ENCODE data around the gene NUCKS1. TPM values are rescaled to one million over a fixed set of nuclear protein-coding genes. Genes with fewer than 3 reads are reported as not detected.

Gene NUCKS1
- total RNA-seq, 1 donor from 2014 or later, result 203 TPM

GRCh38 chr1:205669341-205670149 lies 80.4 kb downstream of the NUCKS1 start:
- DNase-seq (ENCODE audit: low spot score), result no peak
- Mint-ChIP-seq H3K36me3 (ENCODE audit: low read depth) (no peaks in the 10 kb centered on the region), H3K4me1 (ENCODE audit: low read depth) (no peaks in the 10 kb centered on the region), H3K4me3 (ENCODE audit: unreplicated experiment) (no peak overlapping the region), H3K27ac (ENCODE audit: unreplicated experiment) (no peak overlapping the region), H3K27me3 (ENCODE audit: low read depth) (no peaks in the 10 kb centered on the region), H3K9me3 (ENCODE audit: low read depth) (no peaks in the 10 kb centered on the region)
- no peak for TF ChIP-seq CTCF (IDR thresholded peaks at IDR 0.05)

GRCh38 chr1:205668951-205669340 lies 81.0 kb downstream of the NUCKS1 start:
- Mint-ChIP-seq H3K9me3 (ENCODE audit: low read depth) (no peaks in the 10 kb centered on the region), H3K27ac (ENCODE audit: unreplicated experiment) (no peak overlapping the region), H3K36me3 (ENCODE audit: low read depth) (no peaks in the 10 kb centered on the region), H3K4me3 (ENCODE audit: unreplicated experiment) (no peak overlapping the region), H3K27me3 (ENCODE audit: low read depth) (no peaks in the 10 kb centered on the region), H3K4me1 (ENCODE audit: low read depth) (no peaks in the 10 kb centered on the region)
- no peak for DNase-seq (ENCODE audit: low spot score)
- no peak for TF ChIP-seq CTCF (IDR thresholded peaks at IDR 0.05)

GRCh38 chr1:205667909-205668643 lies 81.9 kb downstream of the NUCKS1 start:
- H3K27ac Mint-ChIP-seq (ENCODE audit: unreplicated experiment), result no peak overlapping the region
- no peaks in the 10 kb centered on the region for H3K9me3 Mint-ChIP-seq (ENCODE audit: low read depth)
- H3K36me3 Mint-ChIP-seq (ENCODE audit: low read depth), result no peaks in the 10 kb centered on the region
- no peak for DNase-seq (ENCODE audit: low spot score)
- no peaks in the 10 kb centered on the region for H3K4me1 Mint-ChIP-seq (ENCODE audit: low read depth)
- H3K4me3 Mint-ChIP-seq (ENCODE audit: unreplicated experiment), result no peak overlapping the region
- TF ChIP-seq CTCF (IDR thresholded peaks at IDR 0.05), result no peak
- H3K27me3 Mint-ChIP-seq (ENCODE audit: low read depth), result no peaks in the 10 kb centered on the region

- no peak for TF ChIP-seq CTCF (IDR thresholded peaks at IDR 0.05)
- no peak for DNase-seq (ENCODE audit: low spot score)
- Mint-ChIP-seq H3K4me3 (ENCODE audit: unreplicated experiment) (no peak overlapping the region), H3K9me3 (ENCODE audit: low read depth) (no peaks in the 10 kb centered on the region), H3K27me3 (ENCODE audit: low read depth) (no peaks in the 10 kb centered on the region), H3K27ac (ENCODE audit: unreplicated experiment) (no peak overlapping the region), H3K36me3 (ENCODE audit: low read depth) (no peaks in the 10 kb centered on the region), H3K4me1 (ENCODE audit: low read depth) (no peaks in the 10 kb centered on the region)
Observed at GRCh38 chr1:205666372-205667166, 83.4 kb downstream of the NUCKS1 start.

All from chondrocyte (in vitro differentiated cells).